Measurements from ENCODE around the gene PHYHD1. TPM values are rescaled to one million over a fixed set of nuclear protein-coding genes. Genes with fewer than 3 reads are reported as not detected.

The PHYHD1 gene
- total RNA-seq, 1 experiment from 2014 or later, result 0.32 TPM

- no peak overlapping the region for H3K9ac ChIP-seq (ENCODE audit: low read length)
- H3K4me2 ChIP-seq (ENCODE audit: low read length), result no peak overlapping the region
- no peaks in the 10 kb centered on the region for H3K9me2 ChIP-seq (ENCODE audit: insufficient read depth)
- CTCF ChIA-PET, result no interaction called here
- POLR2A ChIA-PET, result no interaction called here
- BruUV-seq (replicated peaks), result no TSS peak
- no peak overlapping the region for H3K4me3 ChIP-seq (replicated peaks in 1 of 2; ENCODE audit: low read depth in 1 of 2, low read length in 2 of 2)
- H3K79me2 ChIP-seq (ENCODE audit: insufficient read depth, low read length), result no peaks in the 10 kb centered on the region
- no peak overlapping the region for H3K27ac ChIP-seq (ENCODE audit: low read depth, low read length)
- DNase-seq (ENCODE audit: low read depth, low spot score) (no peak), ATAC-seq (no peak)
- H3K9me3 ChIP-seq (ENCODE audit: control insufficient read depth in 1 of 2, insufficient read depth in 1 of 2, low read depth in 1 of 2, low read length in 2 of 2), result no peaks in the 10 kb centered on the region
- RAD21 ChIA-PET (ENCODE audit: low non-redundant PET in 1 of 2, low total read pairs in 2 of 2, uncharacterized antibody in 2 of 2, unreplicated experiment in 2 of 2), result no interaction called here
- TF ChIP-seq ATF3 (IDR thresholded peaks at IDR 0.05), result no peak
- TF ChIP-seq ZBTB33 (IDR thresholded peaks at IDR 0.05; ENCODE audit: extremely low read depth, insufficient replicate concordance, low read length), result no peak
- TF ChIP-seq EZH2phosphoT487 (IDR thresholded peaks at IDR 0.05; ENCODE audit: borderline replicate concordance), result no peak
- no peak for TF ChIP-seq SIN3A (IDR thresholded peaks at IDR 0.05; ENCODE audit: low read depth)
- TF ChIP-seq JUND (IDR thresholded peaks at IDR 0.05), result no peak
- no peak for TF ChIP-seq MAX (IDR thresholded peaks at IDR 0.05)
- no peak for TF ChIP-seq TCF7L2 (IDR thresholded peaks at IDR 0.05; ENCODE audit: borderline replicate concordance, extremely low read depth, insufficient read depth, insufficient read length)
- no peak for TF ChIP-seq YY1 (IDR thresholded peaks at IDR 0.05; ENCODE audit: extremely low read depth, insufficient replicate concordance, low read depth, low read length)
- no peak for TF ChIP-seq SP1 (IDR thresholded peaks at IDR 0.05; ENCODE audit: low read depth)
- TF ChIP-seq RAD21 (IDR thresholded peaks at IDR 0.05; ENCODE audit: low read depth), result no peak
- TF ChIP-seq FOSL1 (IDR thresholded peaks at IDR 0.05; ENCODE audit: low read depth), result no peak
- no peak for TF ChIP-seq POLR2A (IDR thresholded peaks at IDR 0.05; ENCODE audit: borderline replicate concordance, extremely low read depth, insufficient read depth, insufficient read length)
- no peak for TF ChIP-seq CTCF (IDR thresholded peaks at IDR 0.05 in 2 of 3, conservative IDR thresholded peaks at IDR 0.05 in 1 of 3; ENCODE audit: borderline replicate concordance in 1 of 3, insufficient read depth in 1 of 3, low read depth in 2 of 3, low read length in 2 of 3)
- no peak for TF ChIP-seq ZNF274 (IDR thresholded peaks at IDR 0.05; ENCODE audit: low read depth, low read length)
- no peak for TF ChIP-seq EZH2 (IDR thresholded peaks at IDR 0.05)
- H3K36me3 ChIP-seq (ENCODE audit: control insufficient read depth in 1 of 2, insufficient read depth in 2 of 2, low read length in 2 of 2), result no peaks in the 10 kb centered on the region
- intact Hi-C loops (cut with micrococcal nuclease), result no loop called here
- no peaks in the 10 kb centered on the region for H4K20me1 ChIP-seq (ENCODE audit: insufficient read depth)
- H2AFZ ChIP-seq (ENCODE audit: low read depth, low read length, poor library complexity, severe bottlenecking), result no peak overlapping the region
- H3K4me1 ChIP-seq (ENCODE audit: control insufficient read depth in 1 of 2, insufficient read depth in 2 of 2, low read length in 2 of 2), result no peaks in the 10 kb centered on the region
- no peaks in the 10 kb centered on the region for H3K27me3 ChIP-seq (ENCODE audit: insufficient read depth, low read length)
Observed at GRCh38 chr9:128933731-128934130, 12.9 kb downstream of the PHYHD1 start.

Data from HCT116 (cell line).